HepG2 (cell line): Measurements from ENCODE around the gene PPFIA3. TPM values are rescaled to one million over a fixed set of nuclear protein-coding genes. Genes with fewer than 3 reads are reported as not detected.

ENCODE experiments used
- ARNT2 ChIP-seq: sonication (generic); formaldehyde crosslinking; IDR thresholded peaks from 2 replicates; pipeline ENCODE4 v1.8.0; 2022; ENCODE audit warnings: mild to moderate bottlenecking, low read depth, missing genetic modification reagents, moderate library complexity
- BRCA1 ChIP-seq: sonication (generic); formaldehyde crosslinking; IDR thresholded peaks from 2 replicates; pipeline ENCODE4 v1.4.0; 2020; ENCODE audit warnings: missing genetic modification reagents
- BRD4 ChIP-seq: sonication (generic); formaldehyde crosslinking; IDR thresholded peaks from 2 replicates; pipeline ENCODE4 v1.4.0; 2020; ENCODE audit warnings: missing genetic modification reagents
- CHD2 ChIP-seq: IDR thresholded peaks from 2 replicates; pipeline ENCODE4 v1.6.1; 2011; ENCODE audit warnings: low read depth, low read length, improper control_type of control experiment
- CSRNP1 ChIP-seq: sonication (generic); formaldehyde crosslinking; IDR thresholded peaks from 2 replicates; pipeline ENCODE4 v1.8.1; 2023; ENCODE audit warnings: mild to moderate bottlenecking, missing genetic modification reagents
- DNMT3B ChIP-seq: conservative IDR thresholded peaks from 2 replicates; pipeline ENCODE4 v1.6.1; 2016; ENCODE audit warnings: missing biosample characterization, control low read depth
- ESRRA ChIP-seq: sonication (generic); formaldehyde crosslinking; IDR thresholded peaks from 2 replicates; pipeline ENCODE4 v1.5.1; 2020; ENCODE audit warnings: mild to moderate bottlenecking, low read depth, missing genetic modification reagents
- HIVEP1 ChIP-seq: sonication (generic); formaldehyde crosslinking; IDR thresholded peaks from 2 replicates; pipeline ENCODE4 v1.4.0; 2020; ENCODE audit warnings: mild to moderate bottlenecking, missing genetic modification reagents
- KDM4B ChIP-seq: sonication (generic); formaldehyde crosslinking; IDR thresholded peaks from 2 replicates; pipeline ENCODE4 v1.4.0; 2020; ENCODE audit warnings: missing genetic modification reagents
- SIN3B ChIP-seq: fragments of 150-350 bp; IDR thresholded peaks from 2 replicates; pipeline ENCODE4 v1.6.1; 2014; ENCODE audit warnings: low read length
- SMARCC2 ChIP-seq: fragments of 450-650 bp; IDR thresholded peaks from 2 replicates; pipeline ENCODE4 v1.6.1; 2017; ENCODE audit warnings: antibody characterized with exemption, mild to moderate bottlenecking
- THAP7 ChIP-seq: sonication (generic); formaldehyde crosslinking; IDR thresholded peaks from 2 replicates; pipeline ENCODE4 v1.8.1; 2023; ENCODE audit warnings: mild to moderate bottlenecking, missing genetic modification reagents
- ZC3H13 ChIP-seq: sonication (generic); formaldehyde crosslinking; IDR thresholded peaks from 2 replicates; pipeline ENCODE4 v1.8.1; 2023; ENCODE audit warnings: mild to moderate bottlenecking, missing genetic modification reagents, moderate library complexity
- ZC3H4 ChIP-seq: sonication (generic); formaldehyde crosslinking; IDR thresholded peaks from 2 replicates; pipeline ENCODE4 v1.4.0; 2020; ENCODE audit warnings: missing genetic modification reagents, borderline replicate concordance
- ZKSCAN5 ChIP-seq: sonication (generic); formaldehyde crosslinking; IDR thresholded peaks from 2 replicates; pipeline ENCODE4 v1.5.1; 2020; ENCODE audit warnings: mild to moderate bottlenecking, missing genetic modification reagents
- ZNF143 ChIP-seq: sonication (generic); formaldehyde crosslinking; IDR thresholded peaks from 2 replicates; pipeline ENCODE4 v1.4.0; 2020; ENCODE audit warnings: missing genetic modification reagents
- ZNF160 ChIP-seq: sonication (generic); formaldehyde crosslinking; IDR thresholded peaks from 2 replicates; pipeline ENCODE4 v1.8.0; 2022; ENCODE audit warnings: mild to moderate bottlenecking, inconsistent platforms, missing genetic modification reagents
- ZNF24 ChIP-seq: fragments of 450-650 bp; IDR thresholded peaks from 2 replicates; pipeline ENCODE4 v1.6.1; 2017; ENCODE audit warnings: antibody characterized with exemption, mild to moderate bottlenecking
- ZNF335 ChIP-seq: sonication (generic); formaldehyde crosslinking; IDR thresholded peaks from 2 replicates; pipeline ENCODE4 v1.4.0; 2020; ENCODE audit warnings: missing genetic modification reagents
- ZNF460 ChIP-seq: sonication (generic); formaldehyde crosslinking; IDR thresholded peaks from 2 replicates; pipeline ENCODE4 v1.5.1; 2020; ENCODE audit warnings: missing genetic modification reagents, mild to moderate bottlenecking, borderline replicate concordance
- ZNF543 ChIP-seq: sonication (generic); formaldehyde crosslinking; IDR thresholded peaks from 2 replicates; pipeline ENCODE4 v1.4.0; 2020; ENCODE audit warnings: mild to moderate bottlenecking, missing genetic modification reagents
- ZNF552 ChIP-seq: sonication (generic); formaldehyde crosslinking; IDR thresholded peaks from 2 replicates; pipeline ENCODE4 v1.9.0; 2022; ENCODE audit warnings: missing genetic modification reagents, mild to moderate bottlenecking, borderline replicate concordance
- ZNF574 ChIP-seq: sonication (generic); formaldehyde crosslinking; IDR thresholded peaks from 2 replicates; pipeline ENCODE4 v1.4.0; 2020; ENCODE audit warnings: missing genetic modification reagents
- ZNF605 ChIP-seq: sonication (generic); formaldehyde crosslinking; IDR thresholded peaks from 2 replicates; pipeline ENCODE4 v1.8.0; 2022; ENCODE audit warnings: mild to moderate bottlenecking, missing genetic modification reagents
- ZNF761 ChIP-seq: sonication (generic); formaldehyde crosslinking; conservative IDR thresholded peaks from 2 replicates; pipeline ENCODE4 v1.4.0; 2020; ENCODE audit warnings: mild to moderate bottlenecking, missing genetic modification reagents
- ZNF768 ChIP-seq: sonication (generic); formaldehyde crosslinking; IDR thresholded peaks from 2 replicates; pipeline ENCODE4 v1.4.0; 2020; ENCODE audit warnings: missing genetic modification reagents
- ZNF775 ChIP-seq: sonication (generic); formaldehyde crosslinking; IDR thresholded peaks from 2 replicates; pipeline ENCODE4 v1.4.0; 2020; ENCODE audit warnings: missing genetic modification reagents, mild to moderate bottlenecking, moderate library complexity, borderline replicate concordance
- polyA plus RNA-seq, 8 experiments: library from polyadenylated mRNA; depleted of rRNA in 3 of 8; stranded (reverse) in 7 of 8; unstranded in 1 of 8; fragments of >200 nt; fragmentation: Illumina TruSeq in 4 of 8; extraction: Trizol in 4 of 8; gene quantifications; 2 replicates each; pipeline versions ENCODE4 v1.2.1 to v1.2.3, GENCODE V29; 2011 to 2016; ENCODE audit warnings: low read depth in 4 of 8, missing spikeins in 1 of 8, mixed read lengths in 1 of 8; ENCODE audit not compliant: insufficient read depth in 1 of 8
- total RNA-seq, 5 experiments: library from RNA; depleted of rRNA; stranded (reverse); fragments of >200 nt; fragmentation: Illumina TruSeq; extraction: Trizol; gene quantifications; 2 replicates each; pipeline ENCODE4 v1.2.3, GENCODE V29; 2016; ENCODE audit warnings: low read depth in 1 of 5

PPFIA3 gene
- total and polyA plus RNA-seq, 2 of the 13 experiments (the other 11 are each of a cell fraction or from before 2014, with no cell fraction given): 6.7 to 8.6 TPM

- peak; percentile 98 for TF ChIP-seq ZNF552 (CRISPR knock-in tag)
- peak; percentile 96 for TF ChIP-seq ZNF775 (CRISPR knock-in tag)
- peak; percentile 34; the same call in 1 of the 2 replicates for TF ChIP-seq CHD2
- TF ChIP-seq DNMT3B: peak; percentile 94
- TF ChIP-seq ZC3H13 (CRISPR knock-in tag): peak; percentile 99
- peak; percentile 100 for TF ChIP-seq CSRNP1 (CRISPR knock-in tag)
- peak; percentile 20; the same call in 1 of the 2 replicates for TF ChIP-seq ZNF460 (CRISPR knock-in tag)
- peak; percentile 100 for TF ChIP-seq ARNT2 (CRISPR knock-in tag)
- peak; percentile 79; the same call in 1 of the 2 replicates for TF ChIP-seq BRD4 (CRISPR knock-in tag)
- TF ChIP-seq ZC3H4 (CRISPR knock-in tag): 0 out of 2 replicates have a peak, but pooled peaks have one; percentile 74
- TF ChIP-seq ESRRA (CRISPR knock-in tag): peak; percentile 84; the same call in 1 of the 2 replicates
- TF ChIP-seq THAP7 (CRISPR knock-in tag): peak; percentile 96
- peak; percentile 90 for TF ChIP-seq SIN3B
- peak; percentile 99 for TF ChIP-seq BRCA1 (CRISPR knock-in tag)
- TF ChIP-seq ZNF335 (CRISPR knock-in tag): peak; percentile 89
- TF ChIP-seq ZNF160 (CRISPR knock-in tag): peak; percentile 93
- TF ChIP-seq ZNF761 (CRISPR knock-in tag): peak; percentile 98
- TF ChIP-seq ZNF543 (CRISPR knock-in tag): peak; percentile 98
- no peak for TF ChIP-seq ZKSCAN5
- TF ChIP-seq ZNF143 (CRISPR knock-in tag): peak; percentile 70
- TF ChIP-seq ZNF574 (CRISPR knock-in tag): peak; percentile 91
- peak; percentile 48; the same call in 1 of the 2 replicates for TF ChIP-seq KDM4B (CRISPR knock-in tag)
- TF ChIP-seq ZNF24: no peak
- no peak for TF ChIP-seq SMARCC2
- peak; percentile 98 for TF ChIP-seq HIVEP1 (CRISPR knock-in tag)
- TF ChIP-seq ZNF605 (CRISPR knock-in tag): peak; percentile 99
- TF ChIP-seq ZNF768: peak; percentile 88
These were observed 8.6 kb downstream of the PPFIA3 start (continued) for GRCh38 chr19:49127674-49128544.
